Esophagus mucosa (tissue), 1 donor: ENCODE measurements around the gene AHNAK. TPM values are rescaled to one million over a fixed set of nuclear protein-coding genes. Genes with fewer than 3 reads are reported as not detected.
A peak's percentile ranks its signal among the peaks of the same experiment; 100 is the strongest.

Experiments
- ATAC-seq: fragments of 200-7000 bp; cut with Tn5 transposase; one replicate; pipeline ENCODE4 v1.9.1; 2020
- total RNA-seq: library from RNA; stranded (reverse); gene quantifications from one replicate; pipeline ENCODE4 v1.2.4, GENCODE V29; 2023
- donor health status: DM: yes; HTN: yes; CAD: no.

AHNAK gene
- total RNA-seq, 1 donor from 2014 or later, result 931 TPM

GRCh38 chr11:62534779-62535545 is 11.6 kb downstream of the AHNAK start:
- ATAC-seq, result no peak

GRCh38 chr11:62532096-62532495 is 14.5 kb downstream of the AHNAK start:
- no peak for ATAC-seq

- no peak for ATAC-seq
These were observed 29.8 kb downstream of the AHNAK start for GRCh38 chr11:62516736-62517371.

GRCh38 chr11:62514151-62514550 is 32.5 kb downstream of the AHNAK start:
- ATAC-seq, result peak; percentile 18

GRCh38 chr11:62513626-62514025 is 33.0 kb downstream of the AHNAK start:
- peak; percentile 5 for ATAC-seq

GRCh38 chr11:62512961-62513360 is 33.6 kb downstream of the AHNAK start:
- peak; percentile 10 for ATAC-seq

GRCh38 chr11:62508336-62509058 is 38.1 kb downstream of the AHNAK start:
- peak; percentile 71 for ATAC-seq

GRCh38 chr11:62507125-62507422 is 39.5 kb downstream of the AHNAK start:
- ATAC-seq, result no peak

- no peak for ATAC-seq
These were observed 40.0 kb downstream of the AHNAK start for GRCh38 chr11:62506413-62507124.

- peak; percentile 18 for ATAC-seq
These were observed 41.0 kb downstream of the AHNAK start for GRCh38 chr11:62505440-62506091.

- no peak for ATAC-seq
These were observed 41.6 kb downstream of the AHNAK start for GRCh38 chr11:62505059-62505439.

- ATAC-seq, result no peak
These were observed 42.2 kb downstream of the AHNAK start for GRCh38 chr11:62504158-62504973.

- ATAC-seq, result no peak
These were observed 44.4 kb downstream of the AHNAK start for GRCh38 chr11:62502030-62502730.

- ATAC-seq, result no peak
These were observed 45.1 kb downstream of the AHNAK start for GRCh38 chr11:62501432-62501891.

- no peak for ATAC-seq
These were observed 46.0 kb downstream of the AHNAK start for GRCh38 chr11:62500650-62501030.

- peak; percentile 98 for ATAC-seq
These were observed 46.5 kb downstream of the AHNAK start for GRCh38 chr11:62499944-62500649.

GRCh38 chr11:62499311-62499943 is 47.2 kb downstream of the AHNAK start:
- ATAC-seq, result peak; percentile 72

GRCh38 chr11:62498492-62499286 is 47.9 kb downstream of the AHNAK start:
- ATAC-seq, result no peak

GRCh38 chr11:62498031-62498430 is 48.6 kb downstream of the AHNAK start:
- ATAC-seq, result no peak
